Fibroblast of lung (primary cell): ENCODE results near the gene RAB8B.

ENCODE experiments used
- CTCF ChIP-seq, 2 donors: IDR thresholded peaks in 1 of 2; conservative IDR thresholded peaks in 1 of 2; 1 replicate in 1 of 2; 2 replicates in 1 of 2; pipeline ENCODE4 v1.5.1; 2011 to 2012; ENCODE audit warnings: low read length in 2 of 2, control low read depth in 1 of 2, inconsistent platforms in 1 of 2, low read depth in 1 of 2, mild to moderate bottlenecking in 1 of 2
- EZH2 ChIP-seq: IDR thresholded peaks from 2 replicates; pipeline ENCODE4 v1.5.1; 2012; ENCODE audit warnings: low read length, control low read depth, mild to moderate bottlenecking; ENCODE audit errors: missing control alignments

- no peak for TF ChIP-seq CTCF (conservative IDR thresholded peaks at IDR 0.05 in 1 of 2, IDR thresholded peaks at IDR 0.05 in 1 of 2; ENCODE audit: low read depth in 1 of 2, low read length in 2 of 2)
- no peak for TF ChIP-seq EZH2
Observed at GRCh38 chr15:63258658-63259057, 69.3 kb downstream of the RAB8B start.
